Adrenal gland (tissue), 5 donors: ENCODE data around the gene ANGPTL4.
A peak's percentile ranks its signal among the peaks of the same experiment; 100 is the strongest.

Experiments
- CTCF ChIP-seq, 6 experiments: fragments of 450-650 bp in 4 of 6; fragments of 200-600 bp in 2 of 6; sonication (generic) in 1 of 6; IDR thresholded peaks; 1 replicate in 5 of 6; 2 replicates in 1 of 6; pipeline versions ENCODE4 v1.5.1 to v1.8.0; 2016 to 2021; ENCODE audit warnings: antibody characterized with exemption in 6 of 6, mild to moderate bottlenecking in 2 of 6, moderate library complexity in 1 of 6
- POLR2A ChIP-seq, 2 donors: fragments of 450-650 bp; IDR thresholded peaks; one replicate each; pipeline ENCODE4 v1.6.1; 2017; ENCODE audit warnings: antibody characterized with exemption in 2 of 2, mild to moderate bottlenecking in 2 of 2, moderate library complexity in 1 of 2
- donor health status: DM: no; HTN: no; CAD: no.

- no peak for TF ChIP-seq CTCF (IDR thresholded peaks at IDR 0.05)
- TF ChIP-seq POLR2A (IDR thresholded peaks at IDR 0.05) = peak in 1 of 2 donors; percentile 55
These were observed 28.1 kb downstream of the ANGPTL4 start for GRCh38 chr19:8392017-8392591.
